Frontal cortex (tissue), 4 donors: ENCODE measurements around the gene ARL3. TPM values are rescaled to one million over a fixed set of nuclear protein-coding genes. Genes with fewer than 3 reads are reported as not detected.

Source experiments
- DNase-seq, 2 donors: peaks; one replicate each; pipeline ENCODE4 v3.0.0; 2012; ENCODE audit warnings: low spot score in 2 of 2
- FAIRE-seq: peaks from 2 replicates; lab custom pipeline; 2012; peaks lifted over from hg19 to GRCh38; lab: Jason Lieb, UNC
- total RNA-seq: library from RNA; depleted of rRNA; stranded (reverse); fragments of >200 nt; gene quantifications from one replicate; pipeline ENCODE4 v1.2.3, GENCODE V29; 2014
- donor health status: control.
- donor health status: control.
- donor health status: control.

The ARL3 gene
- total RNA-seq, 1 donor from 2014 or later: 32.2 TPM

DNA sequence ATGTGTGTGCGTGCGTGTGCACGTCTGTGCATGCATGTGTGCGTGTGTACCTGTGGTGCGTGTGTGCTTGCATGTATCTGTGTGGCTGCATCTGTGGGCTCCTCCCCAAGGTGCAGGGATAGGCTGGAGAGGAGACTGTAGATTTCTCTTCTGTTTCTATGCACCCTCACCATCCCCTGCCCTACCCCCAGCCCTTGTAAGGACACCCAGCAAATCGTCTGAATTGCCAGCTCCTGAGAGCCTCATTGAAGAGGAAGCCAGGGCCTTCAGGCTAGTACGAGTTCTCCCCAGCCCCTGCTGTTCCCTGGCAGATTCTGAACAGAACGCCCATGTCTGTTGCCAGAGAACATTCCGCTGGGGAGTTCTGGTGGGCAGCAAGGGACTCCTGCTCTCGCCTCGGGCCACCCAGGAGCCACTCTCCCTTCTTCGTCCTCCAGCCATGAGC is 86.9 kb downstream of the ARL3 start:
- peak in 1 of 2 donors; percentile 31 for DNase-seq
- no peak for FAIRE-seq

DNA sequence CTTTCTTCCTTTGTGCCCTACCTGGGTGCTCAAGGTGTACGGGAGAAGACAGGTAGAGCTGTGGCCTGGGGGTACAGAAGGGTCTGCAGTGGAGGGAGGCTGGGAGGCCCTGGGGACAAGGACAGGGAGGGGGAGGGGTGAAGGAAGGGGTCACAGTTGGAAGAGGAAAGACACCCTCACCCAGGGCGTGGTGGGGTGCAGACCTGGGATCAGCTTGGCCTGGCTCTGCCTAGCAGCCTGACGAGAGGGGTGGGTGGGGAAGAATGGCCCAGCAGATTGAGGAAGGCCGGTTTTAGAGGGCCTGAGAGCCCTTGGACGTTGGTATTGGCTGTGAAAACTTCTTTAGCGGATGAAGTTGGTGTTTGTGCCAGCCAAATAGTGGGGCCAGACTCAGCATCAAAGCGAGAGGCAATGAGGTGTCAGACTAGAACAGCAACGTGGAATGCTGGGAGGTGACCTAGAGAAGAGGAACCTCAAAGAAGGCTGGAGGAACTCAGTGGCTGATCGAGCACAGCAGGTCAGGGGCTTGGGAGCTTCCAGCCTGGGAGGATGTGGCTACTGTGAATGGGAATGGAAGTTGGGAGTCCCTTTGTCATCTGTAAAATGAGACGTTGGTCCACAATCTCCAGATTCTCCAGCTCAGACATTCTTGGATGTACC is 88.0 kb downstream of the ARL3 start:
- FAIRE-seq (no peak), DNase-seq (no peak)

DNA sequence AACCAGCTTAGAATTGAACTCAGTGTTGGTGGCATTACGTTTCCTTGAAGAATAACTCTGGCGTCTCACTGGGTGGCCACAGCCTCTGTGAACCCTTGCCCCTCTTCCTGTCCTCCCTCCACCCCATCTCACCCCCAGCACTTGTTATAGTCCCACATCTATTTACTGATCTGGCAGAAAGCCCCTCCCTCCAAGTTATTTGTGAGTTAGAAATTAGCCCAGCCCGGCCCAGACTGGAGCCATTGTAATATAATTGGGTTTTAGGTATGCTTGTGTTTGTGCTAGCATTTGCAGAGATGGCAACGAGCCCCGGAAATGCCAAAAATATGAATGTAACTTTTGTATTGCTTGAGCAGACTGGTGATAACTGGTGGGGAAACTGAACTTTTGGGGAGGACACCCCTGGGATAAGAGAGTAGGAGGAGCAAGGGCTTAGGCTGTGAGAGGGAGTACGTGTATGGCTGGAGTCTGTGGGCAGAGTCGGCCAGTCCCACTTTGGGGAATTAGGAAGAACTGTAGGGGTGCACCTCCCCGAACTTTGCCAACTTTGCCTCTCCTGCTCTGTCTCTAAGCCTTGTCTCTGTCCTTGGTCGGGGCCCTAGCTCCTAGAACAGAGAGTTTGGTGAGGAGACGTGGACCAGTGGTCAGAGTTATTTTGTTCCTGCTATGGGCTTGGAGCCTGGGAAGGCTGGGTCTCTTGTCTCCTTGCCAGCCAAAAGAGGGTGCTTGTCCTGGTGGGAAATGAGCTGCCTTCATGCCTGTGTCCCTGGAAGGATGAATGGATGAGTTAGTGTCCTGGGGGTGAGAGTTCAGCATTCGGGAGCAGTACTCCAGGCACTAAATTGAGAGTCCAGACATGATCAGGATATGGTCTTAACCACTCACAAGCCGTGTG is 89.2 kb downstream of the ARL3 start:
- FAIRE-seq (no peak), DNase-seq (no peak)

DNA sequence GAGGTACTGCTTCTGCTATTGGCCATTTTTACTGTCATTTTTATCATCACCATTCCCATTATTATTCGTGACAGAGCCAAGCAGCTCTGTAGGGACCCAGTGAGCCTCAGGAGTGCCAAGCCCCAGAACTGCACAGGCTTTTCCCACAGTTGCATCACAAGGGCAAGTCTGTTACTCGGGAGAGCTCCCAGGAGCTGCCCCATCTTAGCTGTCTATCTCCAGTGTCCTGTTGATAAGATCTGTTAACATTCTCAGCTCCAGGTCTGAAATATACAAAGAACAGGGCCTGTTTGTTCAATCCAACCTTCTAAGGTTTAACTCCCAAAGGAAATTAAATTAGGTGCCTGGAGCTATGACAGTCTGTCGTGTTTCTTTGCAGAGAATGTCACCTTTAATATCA is 90.1 kb downstream of the ARL3 start:
- DNase-seq (no peak), FAIRE-seq (no peak)

Other genes with a start within 250 kb of the ARL3 start
- 238 TPM for gene ACTR1A, start 211.7 kb downstream of the ARL3 start, total RNA-seq
- gene SUFU, start 210.4 kb downstream of the ARL3 start, total RNA-seq: 2.9 TPM
- 30.2 TPM for gene TRIM8, start 69.9 kb downstream of the ARL3 start, total RNA-seq
- gene SFXN2, start 239 bp upstream of the ARL3 start, total RNA-seq: 4.1 TPM
- gene WBP1L, start 29.6 kb upstream of the ARL3 start, total RNA-seq: 15.5 TPM
- not detected for gene CYP17A1, start 123.0 kb upstream of the ARL3 start, total RNA-seq
- 31.0 TPM for gene BORCS7, start 139.9 kb upstream of the ARL3 start, total RNA-seq
- 13.5 TPM for gene AS3MT, start 155.1 kb upstream of the ARL3 start, total RNA-seq
- 5.7 TPM for gene CNNM2, start 203.9 kb upstream of the ARL3 start, total RNA-seq